GM10248 (cell line): ENCODE results near the gene AP2B1.

Experiments
- CTCF ChIA-PET: fragments of 300-600 bp; sonication (Branson Sonifier 250); formaldehyde crosslinking; extraction: SDS; loops from one replicate; lab custom pipeline; 2021; ENCODE audit warnings: antibody characterized with exemption; lab: Yijun Ruan, JAX
- POLR2A ChIA-PET: fragments of 350-650 bp; sonication (Branson Sonifier 250); formaldehyde crosslinking; extraction: SDS; loops from one replicate; lab custom pipeline; 2020; ENCODE audit warnings: antibody characterized with exemption; lab: Yijun Ruan, JAX
- DNase-seq: peaks from one replicate; pipeline ENCODE4 v3.0.0; 2012; ENCODE audit errors: extremely low spot score
- CTCF ChIP-seq: IDR thresholded peaks from 2 replicates; pipeline ENCODE4 v1.5.1; 2012; ENCODE audit warnings: mild to moderate bottlenecking, low read depth; ENCODE audit errors: extremely low read depth, missing control alignments, control extremely low read depth

Gene AP2B1

GRCh38 chr17:35542990-35543389, 44.1 kb upstream of the AP2B1 start:
- CTCF ChIA-PET: interaction anchor here (1.3 to 3.1 kb wide), 4 partner anchors 9 to 230 kb away, joined by 4 to 17 read pairs (median 9); no protein-coding TSS in a partner anchor
- POLR2A ChIA-PET: interaction anchor here (0.6 kb wide), 1 partner anchor 24 kb away, joined by 5 read pairs; no protein-coding TSS in a partner anchor
- TF ChIP-seq CTCF: no peak
- DNase-seq: no peak

GRCh38 chr17:35543856-35544255, 43.3 kb upstream of the AP2B1 start:
- no peak for TF ChIP-seq CTCF
- POLR2A ChIA-PET: no interaction called here
- CTCF ChIA-PET: interaction anchor here (1.0 to 3.1 kb wide), 4 partner anchors 9 to 231 kb away, joined by 3 to 17 read pairs (median 8); no protein-coding TSS in a partner anchor
- no peak for DNase-seq

- DNase-seq: no peak
- no peak for TF ChIP-seq CTCF
- ChIA-PET CTCF (interaction anchor here (1.1 to 1.5 kb wide), 3 partner anchors 7 to 12 kb away, joined by 3 to 5 read pairs (median 5); no protein-coding TSS in a partner anchor), POLR2A (no interaction called here)
Observed at GRCh38 chr17:35545150-35545549, 42.0 kb upstream of the AP2B1 start.

GRCh38 chr17:35546487-35546886, 40.6 kb upstream of the AP2B1 start:
- CTCF ChIA-PET: no interaction called here
- POLR2A ChIA-PET: no interaction called here
- TF ChIP-seq CTCF: no peak
- no peak for DNase-seq

- DNase-seq: no peak
- TF ChIP-seq CTCF: no peak
- ChIA-PET CTCF (interaction anchor here (1.7 to 3.6 kb wide), 4 partner anchors 10 to 236 kb away, joined by 7 to 28 read pairs (median 8); partner anchors contain the start of gene SLFN12L), POLR2A (no interaction called here)
Observed at GRCh38 chr17:35548208-35548810, 38.8 kb upstream of the AP2B1 start.

GRCh38 chr17:35548978-35549377, 38.1 kb upstream of the AP2B1 start:
- TF ChIP-seq CTCF: no peak
- CTCF ChIA-PET: interaction anchor here (0.9 to 3.6 kb wide), 4 partner anchors 8 to 236 kb away, joined by 3 to 28 read pairs (median 8); partner anchors contain the start of gene SLFN12L
- DNase-seq: no peak
- POLR2A ChIA-PET: no interaction called here
